Stimulated activated effector memory CD8-positive, alpha-beta T cell treated with anti-CD3 and anti-CD28 coated beads, Interleukin-12 subunit alpha, Interleukin-12 subunit beta, amount 100 ng/mL, for 72 hours (primary cell): Measurements from ENCODE around the gene PRR36.
A peak's percentile ranks its signal among the peaks of the same experiment; 100 is the strongest.
"Not testable (repeated sequence)": the region's sequence is repeated elsewhere in the genome, so short reads cannot be mapped to it uniquely, and the experiment has no call there.

Experiments used
- ATAC-seq: fragments of 150-1000 bp; cut with Tn5 transposase; 2 replicates; pipeline ENCODE4 v1.10.0; 2021
- DNase-seq, 2 donors: peaks; one replicate each; pipeline ENCODE4 v3.0.0; 2021 to 2022; ENCODE audit warnings: low spot score in 2 of 2
- H3K27ac Mint-ChIP-seq: one replicate; pipeline ENCODE4 v1.8.0; 2022; ENCODE audit warnings: mild to moderate bottlenecking, mixed read lengths
- H3K36me3 Mint-ChIP-seq: one replicate; pipeline ENCODE4 v1.8.0; 2022; ENCODE audit warnings: mild to moderate bottlenecking, mixed read lengths
- H3K4me1 Mint-ChIP-seq: one replicate; pipeline ENCODE4 v1.8.0; 2022; ENCODE audit warnings: mixed read lengths
- H3K4me3 Mint-ChIP-seq: one replicate; pipeline ENCODE4 v1.8.0; 2022; ENCODE audit warnings: mild to moderate bottlenecking, mixed read lengths
- H3K9me3 Mint-ChIP-seq: one replicate; pipeline ENCODE4 v1.8.0; 2022; ENCODE audit warnings: mixed read lengths

Gene PRR36

GRCh38 chr19:7874076-7874896 is at the start of gene PRR36:
TSS of gene PRR36 (minus strand) at chr19:7874390. CDS start at chr19:7873689, 701 bp downstream.
- no peak for DNase-seq
- Mint-ChIP-seq H3K9me3 (peaks cover 2% of the 10 kb centered on the region), H3K4me3 (peak within 1 kb of the TSS; percentile 53), H3K27ac (no peak within 1 kb of the TSS), H3K4me1 (peaks cover 17% of the 10 kb centered on the region), H3K36me3 (no peaks in the 10 kb centered on the region)
- no peak for ATAC-seq

- peaks cover 36% of the 10 kb centered on the region for H3K36me3 Mint-ChIP-seq
- no peaks in the 10 kb centered on the region for H3K9me3 Mint-ChIP-seq
- DNase-seq (no peak), ATAC-seq (no peak)
- peak overlapping the region; percentile 63 for H3K27ac Mint-ChIP-seq
- H3K4me3 Mint-ChIP-seq, result peak overlapping the region; percentile 64
- peaks cover 48% of the 10 kb centered on the region for H3K4me1 Mint-ChIP-seq
Observed at GRCh38 chr19:7923295-7924191, 49.4 kb upstream of the PRR36 start.

- Mint-ChIP-seq H3K36me3 (peaks cover 36% of the 10 kb centered on the region), H3K9me3 (no peaks in the 10 kb centered on the region), H3K27ac (peak overlapping the region; percentile 58), H3K4me3 (no peak overlapping the region), H3K4me1 (peaks cover 46% of the 10 kb centered on the region)
- ATAC-seq, result no peak
- no peak for DNase-seq
Observed at GRCh38 chr19:7922836-7923195, 48.6 kb upstream of the PRR36 start.

- Mint-ChIP-seq H3K9me3 (no peaks in the 10 kb centered on the region), H3K4me1 (peaks cover 48% of the 10 kb centered on the region), H3K27ac (no peak overlapping the region), H3K36me3 (peaks cover 36% of the 10 kb centered on the region), H3K4me3 (peak overlapping the region; percentile 85)
- DNase-seq, result no peak
- no peak for ATAC-seq
Observed at GRCh38 chr19:7921967-7922835, 48.0 kb upstream of the PRR36 start.

- peaks cover 47% of the 10 kb centered on the region for H3K4me1 Mint-ChIP-seq
- DNase-seq (no peak), ATAC-seq (no peak)
- H3K4me3 Mint-ChIP-seq, result peak overlapping the region; percentile 85
- H3K9me3 Mint-ChIP-seq, result no peaks in the 10 kb centered on the region
- H3K27ac Mint-ChIP-seq, result peak overlapping the region; percentile 67
- peaks cover 32% of the 10 kb centered on the region for H3K36me3 Mint-ChIP-seq
Observed at GRCh38 chr19:7921302-7921966, 47.2 kb upstream of the PRR36 start.

GRCh38 chr19:7920519-7921301 is 46.5 kb upstream of the PRR36 start:
- Mint-ChIP-seq H3K4me3 (peak overlapping the region; percentile 85), H3K9me3 (no peaks in the 10 kb centered on the region), H3K36me3 (peaks cover 30% of the 10 kb centered on the region), H3K27ac (peak overlapping the region; percentile 67), H3K4me1 (peaks cover 47% of the 10 kb centered on the region)
- ATAC-seq (peak; percentile 58), DNase-seq (peak; percentile 94 to 97)

GRCh38 chr19:7919610-7920518 is 45.7 kb upstream of the PRR36 start, which contains the start of gene SNAPC2:
TSS of gene SNAPC2 (plus strand) at chr19:7920338. CDS start at chr19:7920367, 29 bp downstream.
- peaks cover 46% of the 10 kb centered on the region for H3K4me1 Mint-ChIP-seq
- H3K4me3 Mint-ChIP-seq, result peak within 1 kb of the TSS; percentile 85
- H3K27ac Mint-ChIP-seq, result peak within 1 kb of the TSS; percentile 67
- peak; percentile 81 for ATAC-seq
- H3K36me3 Mint-ChIP-seq, result peaks cover 24% of the 10 kb centered on the region
- H3K9me3 Mint-ChIP-seq, result no peaks in the 10 kb centered on the region
- peak; percentile 96 to 98 for DNase-seq

- Mint-ChIP-seq H3K4me3 (peak overlapping the region; percentile 85), H3K36me3 (peaks cover 23% of the 10 kb centered on the region), H3K27ac (no peak overlapping the region), H3K4me1 (peaks cover 40% of the 10 kb centered on the region), H3K9me3 (no peaks in the 10 kb centered on the region)
- ATAC-seq (no peak), DNase-seq (no peak)
Observed at GRCh38 chr19:7918615-7919421, 44.6 kb upstream of the PRR36 start.

GRCh38 chr19:7918062-7918614 is 43.9 kb upstream of the PRR36 start:
- Mint-ChIP-seq H3K36me3 (peaks cover 23% of the 10 kb centered on the region), H3K4me1 (peaks cover 41% of the 10 kb centered on the region), H3K4me3 (peak overlapping the region; percentile 85)
- not testable (repeated sequence) for H3K9me3 Mint-ChIP-seq, H3K27ac Mint-ChIP-seq, DNase-seq, ATAC-seq

- H3K4me1 Mint-ChIP-seq, result peaks cover 47% of the 10 kb centered on the region
- H3K27ac Mint-ChIP-seq, result no peak overlapping the region
- H3K4me3 Mint-ChIP-seq, result peak overlapping the region; percentile 85
- no peaks in the 10 kb centered on the region for H3K9me3 Mint-ChIP-seq
- DNase-seq (peak; percentile 41 to 79), ATAC-seq (peak; percentile 55)
- peaks cover 23% of the 10 kb centered on the region for H3K36me3 Mint-ChIP-seq
Observed at GRCh38 chr19:7917267-7918061, 43.3 kb upstream of the PRR36 start.

GRCh38 chr19:7916955-7917266 is 42.7 kb upstream of the PRR36 start:
- no peaks in the 10 kb centered on the region for H3K9me3 Mint-ChIP-seq
- ATAC-seq, result no peak

More at GRCh38 chr19:7916955-7917266, 42.7 kb upstream of the PRR36 start:
- H3K36me3 Mint-ChIP-seq, result peaks cover 19% of the 10 kb centered on the region
- H3K4me1 Mint-ChIP-seq, result peaks cover 42% of the 10 kb centered on the region
- no peak overlapping the region for H3K27ac Mint-ChIP-seq
- peak overlapping the region; percentile 85 for H3K4me3 Mint-ChIP-seq
- DNase-seq, result peak in 1 of 2 donors; percentile 69
